ENCODE data around the gene RAB3A.

GRCh38 chr19:18161636-18162002 lies 42.2 kb downstream of the RAB3A start:
- TF ChIP-seq EZH2phosphoT487 (IDR thresholded peaks at IDR 0.05; ENCODE audit: borderline replicate concordance, low read depth, low read length) (no peak), CTCF (conservative IDR thresholded peaks at IDR 0.05; ENCODE audit: low read length) (no peak)
